Suprapubic skin (tissue), 4 donors: ENCODE results near the gene CADPS2.

Source experiments
- CTCF ChIP-seq, 2 donors: fragments of 200-600 bp in 1 of 2; fragments of 450-650 bp in 1 of 2; sonication (generic) in 1 of 2; IDR thresholded peaks; one replicate each; pipeline ENCODE4 v1.5.1; 2016 to 2019; ENCODE audit warnings: antibody characterized with exemption in 2 of 2, mild to moderate bottlenecking in 1 of 2, moderate library complexity in 1 of 2
- EP300 ChIP-seq: sonication (generic); formaldehyde crosslinking; IDR thresholded peaks from one replicate; pipeline ENCODE4 v1.6.1; 2017; ENCODE audit warnings: antibody characterized with exemption
- POLR2A ChIP-seq, 2 donors: fragments of 450-650 bp; IDR thresholded peaks; one replicate each; pipeline ENCODE4 v1.6.1; 2017; ENCODE audit warnings: antibody characterized with exemption in 2 of 2, mild to moderate bottlenecking in 2 of 2, moderate library complexity in 2 of 2
- POLR2AphosphoS5 ChIP-seq, 3 donors: sonication (generic); formaldehyde crosslinking; IDR thresholded peaks; one replicate each; pipeline ENCODE4 v1.6.1; 2017; ENCODE audit warnings: antibody characterized with exemption in 3 of 3

- TF ChIP-seq CTCF (IDR thresholded peaks at IDR 0.05) (no peak), POLR2A (IDR thresholded peaks at IDR 0.05) (no peak), POLR2AphosphoS5 (IDR thresholded peaks at IDR 0.05) (no peak), EP300 (no peak)
Measured at GRCh38 chr7:122628651-122629411, 257.4 kb downstream of the CADPS2 start.
